Neural cell (in vitro differentiated cells): ENCODE results near the gene KLHDC1. TPM values are rescaled to one million over a fixed set of nuclear protein-coding genes. Genes with fewer than 3 reads are reported as not detected.

Source experiments
- H2AFZ ChIP-seq: fragments of 200-600, 300-800 bp; sonication (generic), shearing (Covaris generic); 2 replicates; pipeline ENCODE4 v1.6.0; 2014; ENCODE audit warnings: low read depth, mild to moderate bottlenecking, antibody characterized with exemption, low read length, moderate library complexity
- H3F3A ChIP-seq: fragments of 200-600 bp; shearing (Covaris generic); 2 replicates; pipeline ENCODE4 v1.6.1; 2016; ENCODE audit warnings: mild to moderate bottlenecking, moderate library complexity, mixed read lengths, antibody characterized with exemption, low read length; ENCODE audit not compliant: insufficient read depth, poor library complexity, severe bottlenecking
- H3K27ac ChIP-seq: fragments of 200-600, 300-800 bp; sonication (generic), shearing (Covaris generic); 2 replicates; pipeline ENCODE4 v1.5.1; 2014; ENCODE audit warnings: mild to moderate bottlenecking, low read length, moderate library complexity
- H3K27me3 ChIP-seq: fragments of 300-800, 200-600 bp; sonication (generic), shearing (Covaris generic); 2 replicates; pipeline ENCODE4 v1.6.0; 2014; ENCODE audit warnings: mild to moderate bottlenecking, low read depth, low read length, moderate library complexity; ENCODE audit not compliant: insufficient read depth
- H3K36me3 ChIP-seq: fragments of 300-800, 200-600 bp; sonication (generic), shearing (Covaris generic); 2 replicates; pipeline ENCODE4 v1.5.1; 2014; ENCODE audit warnings: mild to moderate bottlenecking, antibody characterized with exemption, low read length, moderate library complexity; ENCODE audit not compliant: insufficient read depth
- H3K4me2 ChIP-seq: fragments of 300-800, 200-600 bp; sonication (generic), shearing (Covaris generic); 2 replicates; pipeline ENCODE4 v1.6.0; 2014; ENCODE audit warnings: mild to moderate bottlenecking, low read length
- H3K4me3 ChIP-seq: fragments of 300-800, 200-600 bp; sonication (generic), shearing (Covaris generic); 2 replicates; pipeline ENCODE4 v1.5.1; 2014; ENCODE audit warnings: mild to moderate bottlenecking, low read length, moderate library complexity
- H3K79me2 ChIP-seq: fragments of 200-600 bp; shearing (Covaris generic); replicated peaks from 2 replicates; pipeline ENCODE4 v1.6.0; 2014; ENCODE audit warnings: mild to moderate bottlenecking, low read length, moderate library complexity; ENCODE audit not compliant: insufficient read depth
- H3K9ac ChIP-seq: fragments of 300-800, 200-600 bp; sonication (generic), shearing (Covaris generic); 2 replicates; pipeline ENCODE4 v1.6.1; 2016; ENCODE audit warnings: mild to moderate bottlenecking, low read length, mixed read lengths
- H3K9me2 ChIP-seq: fragments of 200-600 bp; shearing (Covaris generic); 2 replicates; pipeline ENCODE4 v1.6.1; 2016; ENCODE audit warnings: mild to moderate bottlenecking, low read length, mixed read lengths; ENCODE audit not compliant: insufficient read depth
- H3K9me3 ChIP-seq: fragments of 200-600, 300-800 bp; sonication (generic), shearing (Covaris generic); 2 replicates; pipeline ENCODE4 v1.6.1; 2016; ENCODE audit warnings: mild to moderate bottlenecking, mixed run types, low read length, moderate library complexity, mixed read lengths
- H4K20me1 ChIP-seq: fragments of 200-600 bp; shearing (Covaris generic); 2 replicates; pipeline ENCODE4 v1.6.1; 2016; ENCODE audit warnings: mild to moderate bottlenecking, mixed run types; ENCODE audit not compliant: insufficient read depth
- CTCF ChIP-seq: fragments of 450-650 bp; IDR thresholded peaks from 2 replicates; pipeline ENCODE4 v1.5.1; 2014; ENCODE audit warnings: antibody characterized with exemption, mild to moderate bottlenecking, moderate library complexity; ENCODE audit not compliant: poor library complexity, severe bottlenecking
- EP300 ChIP-seq: fragments of 450-650 bp; conservative IDR thresholded peaks from 2 replicates; pipeline ENCODE4 v1.6.1; 2014; ENCODE audit warnings: antibody characterized with exemption, mild to moderate bottlenecking, moderate library complexity; ENCODE audit not compliant: poor library complexity, severe bottlenecking
- EZH2 ChIP-seq: fragments of 200-600, 300-800 bp; shearing (Covaris generic), sonication (generic); IDR thresholded peaks from 2 replicates; pipeline ENCODE4 v1.6.1; 2014; ENCODE audit warnings: antibody characterized with exemption, low read length, borderline replicate concordance, mild to moderate bottlenecking; ENCODE audit not compliant: insufficient read depth, poor library complexity, severe bottlenecking
- MXI1 ChIP-seq: fragments of 450-650 bp; conservative IDR thresholded peaks from 2 replicates; pipeline ENCODE4 v1.6.1; 2014; ENCODE audit warnings: antibody characterized with exemption, mild to moderate bottlenecking; ENCODE audit not compliant: poor library complexity, severe bottlenecking
- POLR2AphosphoS5 ChIP-seq: IDR thresholded peaks from 2 replicates; pipeline ENCODE4 v1.6.1; 2012
- RAD21 ChIP-seq: fragments of 450-650 bp; conservative IDR thresholded peaks from 2 replicates; pipeline ENCODE4 v1.6.1; 2014; ENCODE audit warnings: antibody characterized with exemption, mild to moderate bottlenecking, moderate library complexity
- REST ChIP-seq: IDR thresholded peaks from 2 replicates; pipeline ENCODE4 v1.6.1; 2012; ENCODE audit warnings: borderline replicate concordance
- SMC3 ChIP-seq: fragments of 450-650 bp; conservative IDR thresholded peaks from 2 replicates; pipeline ENCODE4 v1.6.1; 2014; ENCODE audit warnings: antibody characterized with exemption, mild to moderate bottlenecking, moderate library complexity; ENCODE audit not compliant: poor library complexity
- TAF1 ChIP-seq: IDR thresholded peaks from 2 replicates; pipeline ENCODE4 v1.6.1; 2012; ENCODE audit warnings: low read depth
- polyA plus RNA-seq: library from polyadenylated mRNA; depleted of rRNA; stranded (reverse); fragments of >200 nt; gene quantifications from 2 replicates; pipeline ENCODE4 v1.2.3, GENCODE V29; 2014

The KLHDC1 gene
- polyA plus RNA-seq, 1 donor from 2014 or later, result 6.5 TPM

- Histone ChIP-seq H3K36me3 (no peaks in the 10 kb centered on the region), H3K4me2 (peak overlapping the region; percentile 100), H3K4me3 (peak overlapping the region; percentile 84), H3F3A (no peaks in the 10 kb centered on the region), H3K9me3 (no peaks in the 10 kb centered on the region), H2AFZ (peak overlapping the region; percentile 58), H3K27me3 (no peaks in the 10 kb centered on the region), H3K9ac (peak overlapping the region; percentile 96), H4K20me1 (peaks cover 5% of the 10 kb centered on the region), H3K27ac (peak overlapping the region; percentile 98), H3K79me2 (peaks cover 34% of the 10 kb centered on the region), H3K9me2 (no peaks in the 10 kb centered on the region)
- no peak for TF ChIP-seq RAD21
- TF ChIP-seq MXI1, result peak; percentile 73
- no peak for TF ChIP-seq EP300
- no peak for TF ChIP-seq CTCF
- peak; percentile 57 for TF ChIP-seq POLR2AphosphoS5
- peak; percentile 15 for TF ChIP-seq REST
- TF ChIP-seq EZH2, result no peak
- TF ChIP-seq SMC3, result no peak
- peak; percentile 56 for TF ChIP-seq TAF1
These were observed 75.6 kb downstream of the KLHDC1 start for GRCh38 chr14:49768301-49769121.

GRCh38 chr14:49769171-49769570 is 76.3 kb downstream of the KLHDC1 start:
- H2AFZ ChIP-seq, result no peak overlapping the region
- H3K79me2 ChIP-seq, result peaks cover 34% of the 10 kb centered on the region
- H3K27ac ChIP-seq, result peak overlapping the region; percentile 98

More at GRCh38 chr14:49769171-49769570, 76.3 kb downstream of the KLHDC1 start:
- H3K27me3 ChIP-seq, result no peaks in the 10 kb centered on the region
- peaks cover 5% of the 10 kb centered on the region for H4K20me1 ChIP-seq
- TF ChIP-seq MXI1 (no peak), CTCF (no peak), RAD21 (no peak), REST (no peak), TAF1 (no peak), POLR2AphosphoS5 (no peak), EZH2 (no peak)
- H3K4me2 ChIP-seq, result peak overlapping the region; percentile 100
- no peaks in the 10 kb centered on the region for H3F3A ChIP-seq
- H3K36me3 ChIP-seq, result no peaks in the 10 kb centered on the region
- peak overlapping the region; percentile 84 for H3K4me3 ChIP-seq
- no peaks in the 10 kb centered on the region for H3K9me3 ChIP-seq
- no peaks in the 10 kb centered on the region for H3K9me2 ChIP-seq
- H3K9ac ChIP-seq, result peak overlapping the region; percentile 96
